ENCODE measurements around the gene DRG2.

Gene DRG2

DNA sequence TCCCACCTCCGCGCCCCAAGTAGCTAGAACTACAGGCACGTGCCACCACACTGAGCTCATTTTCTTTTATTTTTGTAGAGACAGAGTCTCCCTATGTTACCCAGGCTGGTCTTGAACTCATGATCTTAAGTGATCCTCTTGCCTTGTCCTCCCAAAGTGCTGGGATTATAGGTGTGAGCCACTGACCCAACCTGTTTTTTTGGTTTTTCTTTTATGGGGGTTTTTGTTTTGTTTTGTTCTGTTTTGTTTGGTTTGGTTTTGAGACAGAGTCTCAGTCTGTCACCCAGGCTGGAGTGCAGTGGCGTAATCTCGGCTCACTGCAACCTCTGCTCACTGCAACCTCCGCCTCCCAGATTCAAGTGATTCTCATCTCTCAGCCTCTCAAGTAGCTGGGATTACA lies 32.2 kb upstream of the DRG2 start:
- H3K4me1 ChIP-seq (ENCODE audit: control insufficient read depth in 1 of 2, insufficient read depth in 2 of 2, low read length in 2 of 2): no peaks in the 10 kb centered on the region
- H3K4me3 ChIP-seq (ENCODE audit: low read depth in 1 of 2, low read length in 2 of 2): no peak overlapping the region
- H3K9me3 ChIP-seq (ENCODE audit: control insufficient read depth in 1 of 2, low read length in 2 of 2): no peaks in the 10 kb centered on the region
- peaks cover 21 to 37% of the 10 kb centered on the region in 2 donors for H3K36me3 ChIP-seq (ENCODE audit: control insufficient read depth in 1 of 2, insufficient read depth in 2 of 2, low read length in 2 of 2)
- no peak overlapping the region for H3K27ac ChIP-seq (ENCODE audit: low read length)
- H3K27me3 ChIP-seq (ENCODE audit: low read depth, low read length): no peaks in the 10 kb centered on the region

DNA sequence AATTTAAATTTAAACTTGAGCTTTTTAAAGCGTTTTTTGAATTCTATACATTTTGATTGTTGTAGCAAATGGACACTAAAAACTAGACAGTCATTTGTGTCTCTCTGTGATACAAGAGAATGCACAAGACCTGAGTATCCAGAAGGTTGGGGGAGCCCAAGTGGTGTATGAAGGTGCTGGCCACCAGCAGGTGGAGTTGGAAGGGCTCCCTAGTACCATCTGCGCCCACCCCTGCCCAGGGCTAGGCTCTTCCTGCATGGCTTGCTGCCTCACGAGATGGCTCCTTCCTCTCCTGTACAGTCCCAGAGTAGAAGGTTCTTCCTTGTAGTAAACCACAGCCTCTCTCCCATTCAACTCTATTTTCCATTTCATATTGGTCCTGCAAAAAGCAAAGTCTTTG lies 31.5 kb upstream of the DRG2 start:
- no peak overlapping the region for H3K27ac ChIP-seq (ENCODE audit: low read length)
- peaks cover 24 to 37% of the 10 kb centered on the region in 2 donors for H3K36me3 ChIP-seq (ENCODE audit: control insufficient read depth in 1 of 2, insufficient read depth in 2 of 2, low read length in 2 of 2)

DNA sequence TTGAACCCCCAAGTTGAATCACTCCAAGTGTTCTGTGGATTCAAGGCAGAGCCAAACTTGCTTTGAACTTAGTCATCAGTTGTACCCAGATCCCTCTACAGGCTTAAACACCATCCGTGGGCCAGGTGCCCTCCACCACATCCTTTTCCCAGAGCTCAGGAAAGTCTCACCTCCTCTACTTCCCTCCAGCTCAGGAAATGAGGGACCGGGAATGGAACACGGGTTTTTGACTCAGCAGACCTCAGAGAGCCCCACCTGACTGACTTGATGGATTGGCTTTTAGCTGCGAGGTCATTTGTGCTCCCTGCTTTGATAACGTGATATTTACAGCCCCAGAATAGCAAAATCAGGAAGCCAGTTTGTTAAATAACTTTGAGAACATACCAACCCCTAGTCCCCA lies 28.5 kb upstream of the DRG2 start:
- H3K9me3 ChIP-seq (ENCODE audit: control insufficient read depth in 1 of 2, low read length in 2 of 2): no peaks in the 10 kb centered on the region
- H3K27ac ChIP-seq (ENCODE audit: low read length): no peak overlapping the region
- H3K36me3 ChIP-seq (ENCODE audit: control insufficient read depth in 1 of 2, insufficient read depth in 2 of 2, low read length in 2 of 2): peaks cover 37 to 53% of the 10 kb centered on the region in 2 donors
- H3K4me3 ChIP-seq (ENCODE audit: low read depth in 1 of 2, low read length in 2 of 2): no peak overlapping the region
- no peaks in the 10 kb centered on the region for H3K4me1 ChIP-seq (ENCODE audit: control insufficient read depth in 1 of 2, insufficient read depth in 2 of 2, low read length in 2 of 2)
- H3K27me3 ChIP-seq (ENCODE audit: low read depth, low read length): no peaks in the 10 kb centered on the region

More for the DNA sequence above, 31.5 kb upstream of the DRG2 start:
- Histone ChIP-seq H3K4me3 (ENCODE audit: low read depth in 1 of 2, low read length in 2 of 2) (no peak overlapping the region), H3K27me3 (ENCODE audit: low read depth, low read length) (no peaks in the 10 kb centered on the region), H3K9me3 (ENCODE audit: control insufficient read depth in 1 of 2, low read length in 2 of 2) (no peaks in the 10 kb centered on the region), H3K4me1 (ENCODE audit: control insufficient read depth in 1 of 2, insufficient read depth in 2 of 2, low read length in 2 of 2) (no peaks in the 10 kb centered on the region)

DNA sequence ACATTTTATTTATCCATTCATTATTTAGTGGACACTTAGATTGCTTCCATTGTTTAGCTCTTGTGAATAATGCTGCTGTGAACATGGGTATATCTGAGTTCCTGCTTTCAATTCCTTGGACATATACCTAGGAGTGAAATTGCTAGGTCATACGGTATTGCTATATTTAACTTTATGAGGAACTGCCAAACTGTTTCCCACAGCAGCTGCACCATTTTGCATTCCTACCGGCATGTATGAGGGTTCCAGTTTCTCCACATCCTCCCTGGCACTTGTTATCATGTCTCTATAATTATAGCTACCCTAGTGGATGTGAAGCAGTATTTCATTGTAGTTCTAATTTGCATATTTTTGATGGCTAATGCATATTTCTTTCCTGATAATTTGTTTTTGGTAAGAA lies 23.7 kb upstream of the DRG2 start:
- Histone ChIP-seq H3K27ac (ENCODE audit: low read length) (no peak overlapping the region), H3K36me3 (ENCODE audit: control insufficient read depth in 1 of 2, insufficient read depth in 2 of 2, low read length in 2 of 2) (peaks cover 33 to 54% of the 10 kb centered on the region in 2 donors), H3K27me3 (ENCODE audit: low read depth, low read length) (no peaks in the 10 kb centered on the region), H3K4me3 (ENCODE audit: low read depth in 1 of 2, low read length in 2 of 2) (no peak overlapping the region), H3K9me3 (ENCODE audit: control insufficient read depth in 1 of 2, low read length in 2 of 2) (no peaks in the 10 kb centered on the region), H3K4me1 (ENCODE audit: control insufficient read depth in 1 of 2, insufficient read depth in 2 of 2, low read length in 2 of 2) (no peaks in the 10 kb centered on the region)

DNA sequence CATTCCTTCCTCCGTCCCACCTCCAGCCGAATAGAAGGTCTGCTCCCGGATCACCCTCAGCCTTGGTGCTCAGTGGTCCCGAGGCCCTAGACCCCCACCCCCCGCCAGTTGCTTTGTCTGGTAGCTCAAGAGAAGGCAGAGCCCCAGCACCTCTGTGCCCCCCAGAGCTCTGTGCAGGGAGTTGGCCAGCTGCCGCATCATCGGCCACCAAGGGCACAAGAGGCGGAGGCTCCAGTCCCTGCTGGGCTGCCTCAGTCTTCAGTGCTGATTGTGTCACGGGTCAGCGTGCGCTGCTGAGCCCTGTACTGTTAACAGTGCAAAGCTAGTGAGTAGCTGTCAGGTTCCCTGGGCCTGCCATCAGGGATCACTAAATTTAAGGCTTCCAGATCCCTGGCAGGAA lies 22.2 kb upstream of the DRG2 start:
- Histone ChIP-seq H3K4me3 (ENCODE audit: low read depth in 1 of 2, low read length in 2 of 2) (no peak overlapping the region), H3K36me3 (ENCODE audit: control insufficient read depth in 1 of 2, insufficient read depth in 2 of 2, low read length in 2 of 2) (peaks cover 28 to 47% of the 10 kb centered on the region in 2 donors), H3K9me3 (ENCODE audit: control insufficient read depth in 1 of 2, low read length in 2 of 2) (no peaks in the 10 kb centered on the region), H3K4me1 (ENCODE audit: control insufficient read depth in 1 of 2, insufficient read depth in 2 of 2, low read length in 2 of 2) (no peaks in the 10 kb centered on the region), H3K27ac (ENCODE audit: low read length) (no peak overlapping the region), H3K27me3 (ENCODE audit: low read depth, low read length) (no peaks in the 10 kb centered on the region)

DNA sequence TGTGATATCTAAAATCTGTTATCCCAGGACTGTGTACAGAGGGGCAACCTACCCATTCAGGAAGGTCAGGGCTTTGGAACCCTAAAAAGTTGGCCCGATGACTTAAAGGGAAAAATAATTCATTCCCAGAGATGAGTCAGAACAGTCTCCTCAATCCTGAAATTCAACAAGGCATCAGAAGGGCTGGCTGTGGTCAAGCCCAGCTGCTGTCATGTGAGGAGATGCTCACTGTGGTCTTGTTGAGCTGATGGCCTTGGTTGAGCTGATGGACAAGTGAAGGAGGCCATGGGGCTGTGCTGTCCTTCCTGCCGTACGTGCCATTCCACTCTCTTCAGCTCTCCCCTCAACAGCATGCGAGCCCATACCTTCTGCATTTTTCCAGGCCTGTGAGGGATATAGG lies 20.9 kb upstream of the DRG2 start:
- no peak overlapping the region for H3K4me3 ChIP-seq (ENCODE audit: low read depth in 1 of 2, low read length in 2 of 2)
- H3K4me1 ChIP-seq (ENCODE audit: control insufficient read depth in 1 of 2, insufficient read depth in 2 of 2, low read length in 2 of 2): no peaks in the 10 kb centered on the region
- H3K36me3 ChIP-seq (ENCODE audit: control insufficient read depth in 1 of 2, insufficient read depth in 2 of 2, low read length in 2 of 2): peaks cover 18 to 43% of the 10 kb centered on the region in 2 donors
- no peaks in the 10 kb centered on the region for H3K9me3 ChIP-seq (ENCODE audit: control insufficient read depth in 1 of 2, low read length in 2 of 2)
- no peak overlapping the region for H3K27ac ChIP-seq (ENCODE audit: low read length)
- no peaks in the 10 kb centered on the region for H3K27me3 ChIP-seq (ENCODE audit: low read depth, low read length)

DNA sequence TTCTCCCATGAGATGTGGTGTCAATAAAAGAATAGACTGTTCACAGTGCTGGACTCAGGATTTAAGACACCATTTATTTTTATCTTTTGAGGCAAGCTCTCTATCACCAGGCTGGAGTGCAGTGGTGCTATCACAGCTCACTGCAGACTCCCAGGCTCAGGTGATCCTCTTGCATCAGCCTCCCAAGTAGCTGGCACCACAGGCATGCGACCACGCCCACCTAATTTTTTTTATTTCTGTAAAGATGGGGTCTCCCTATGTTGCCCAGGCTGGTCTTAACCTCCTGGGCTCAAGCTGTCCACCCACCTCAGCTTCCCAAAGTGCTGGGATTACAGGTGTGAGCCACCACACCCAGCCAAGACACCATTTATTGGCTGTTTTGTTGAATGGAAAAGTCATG lies 18.6 kb upstream of the DRG2 start:
- Histone ChIP-seq H3K27ac (ENCODE audit: low read length) (no peak overlapping the region), H3K4me1 (ENCODE audit: control insufficient read depth in 1 of 2, insufficient read depth in 2 of 2, low read length in 2 of 2) (no peaks in the 10 kb centered on the region), H3K4me3 (ENCODE audit: low read depth in 1 of 2, low read length in 2 of 2) (no peak overlapping the region), H3K27me3 (ENCODE audit: low read depth, low read length) (no peaks in the 10 kb centered on the region), H3K9me3 (ENCODE audit: control insufficient read depth in 1 of 2, low read length in 2 of 2) (no peaks in the 10 kb centered on the region), H3K36me3 (ENCODE audit: control insufficient read depth in 1 of 2, insufficient read depth in 2 of 2, low read length in 2 of 2) (peaks cover 13 to 29% of the 10 kb centered on the region in 2 donors)

DNA sequence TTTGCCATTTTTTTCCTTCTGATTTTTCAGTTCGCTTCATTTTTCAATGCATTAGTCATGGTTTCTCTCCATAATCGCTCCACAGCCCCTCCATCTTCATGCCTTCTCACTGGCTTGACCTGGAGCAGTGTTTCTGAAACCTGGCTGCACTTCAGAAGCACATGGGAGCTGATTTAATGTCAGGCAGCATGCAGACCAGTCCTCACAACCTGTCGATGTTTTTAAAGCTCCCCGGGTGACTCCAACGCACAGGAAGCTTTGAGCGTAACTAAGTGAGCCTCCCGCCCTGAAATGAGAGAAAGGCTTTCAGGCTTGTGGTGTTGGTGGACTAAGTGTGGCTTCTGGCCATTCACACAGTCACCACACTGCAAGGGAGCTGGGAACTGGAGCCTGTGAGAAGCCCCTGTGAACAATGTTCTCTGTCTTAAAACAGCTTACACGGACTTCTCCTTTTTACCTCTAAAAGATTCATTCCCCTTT lies 16.8 kb upstream of the DRG2 start:
- no peaks in the 10 kb centered on the region for H3K27me3 ChIP-seq (ENCODE audit: low read depth, low read length)
- H3K4me1 ChIP-seq (ENCODE audit: control insufficient read depth in 1 of 2, insufficient read depth in 2 of 2, low read length in 2 of 2): no peaks in the 10 kb centered on the region
- peak overlapping the region in 1 of 2 donors; percentile 23 for H3K4me3 ChIP-seq (ENCODE audit: low read depth in 1 of 2, low read length in 2 of 2)
- H3K9me3 ChIP-seq (ENCODE audit: control insufficient read depth in 1 of 2, low read length in 2 of 2): no peaks in the 10 kb centered on the region
- peaks cover 0 to 14% of the 10 kb centered on the region in 2 donors for H3K36me3 ChIP-seq (ENCODE audit: control insufficient read depth in 1 of 2, insufficient read depth in 2 of 2, low read length in 2 of 2)
- H3K27ac ChIP-seq (ENCODE audit: low read length): no peak overlapping the region

DNA sequence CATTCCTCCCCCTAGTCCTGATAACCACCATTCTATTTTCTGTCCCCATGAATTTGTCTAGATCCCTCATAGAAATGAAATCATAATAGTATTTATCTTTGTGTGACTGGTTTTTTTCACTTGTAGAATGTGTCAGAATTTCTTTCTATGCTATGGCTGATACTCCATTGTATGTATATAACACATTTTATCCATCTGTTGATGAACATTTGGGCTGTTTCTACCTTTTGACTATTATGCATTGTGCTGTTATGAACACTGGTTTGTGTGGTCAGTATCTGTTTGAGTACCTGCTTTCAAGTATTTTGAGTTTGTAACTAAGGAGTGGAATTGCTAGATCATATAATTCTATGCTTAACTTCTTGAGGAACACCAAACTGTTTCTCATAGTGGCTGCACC lies 16.0 kb upstream of the DRG2 start:
- Histone ChIP-seq H3K36me3 (ENCODE audit: control insufficient read depth in 1 of 2, insufficient read depth in 2 of 2, low read length in 2 of 2) (peaks cover 0 to 6% of the 10 kb centered on the region in 2 donors), H3K27ac (ENCODE audit: low read length) (no peak overlapping the region), H3K4me3 (ENCODE audit: low read depth in 1 of 2, low read length in 2 of 2) (no peak overlapping the region)

DNA sequence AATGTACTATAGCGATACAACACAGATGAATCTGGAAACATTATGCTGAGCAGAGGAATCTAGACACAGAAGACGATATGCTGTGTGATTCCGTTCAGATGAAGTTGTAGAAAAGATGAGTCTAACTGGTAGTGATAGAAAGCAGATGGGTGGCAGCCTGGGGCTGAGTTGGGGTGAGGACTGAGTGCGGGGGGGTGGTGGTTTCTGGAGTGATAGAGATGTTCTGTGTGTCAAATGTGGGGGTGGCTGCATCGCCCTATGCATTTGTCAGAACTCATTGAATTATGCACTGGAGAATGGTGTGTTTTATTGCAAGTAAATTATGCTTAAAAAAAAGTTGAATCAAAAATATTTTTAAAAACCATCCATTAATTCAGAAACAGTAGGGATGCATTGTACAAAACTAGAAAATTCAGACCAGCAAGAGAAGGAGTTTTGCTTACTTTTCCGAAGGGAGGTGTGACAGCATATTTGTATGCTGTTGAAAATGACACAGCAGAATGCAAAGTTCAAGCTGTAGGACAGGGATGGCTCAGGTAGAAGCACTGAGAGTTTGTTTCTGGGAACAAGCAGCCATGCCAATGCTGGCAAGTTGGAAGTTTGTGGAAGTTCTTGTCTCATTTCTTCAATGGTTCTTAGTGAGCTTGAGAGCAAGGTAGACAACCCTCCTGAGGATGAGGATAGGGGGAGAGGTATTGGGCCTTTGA lies 13.0 kb upstream of the DRG2 start:
- Histone ChIP-seq H3K36me3 (ENCODE audit: control insufficient read depth in 1 of 2, insufficient read depth in 2 of 2, low read length in 2 of 2) (no peaks in the 10 kb centered on the region), H3K9me3 (ENCODE audit: control insufficient read depth in 1 of 2, low read length in 2 of 2) (no peaks in the 10 kb centered on the region), H3K27ac (ENCODE audit: low read length) (no peak overlapping the region), H3K4me1 (ENCODE audit: control insufficient read depth in 1 of 2, insufficient read depth in 2 of 2, low read length in 2 of 2) (no peaks in the 10 kb centered on the region), H3K27me3 (ENCODE audit: low read depth, low read length) (no peaks in the 10 kb centered on the region), H3K4me3 (ENCODE audit: low read depth in 1 of 2, low read length in 2 of 2) (no peak overlapping the region)

More for the DNA sequence above, 16.0 kb upstream of the DRG2 start:
- Histone ChIP-seq H3K9me3 (ENCODE audit: control insufficient read depth in 1 of 2, low read length in 2 of 2) (no peaks in the 10 kb centered on the region), H3K4me1 (ENCODE audit: control insufficient read depth in 1 of 2, insufficient read depth in 2 of 2, low read length in 2 of 2) (no peaks in the 10 kb centered on the region), H3K27me3 (ENCODE audit: low read depth, low read length) (no peaks in the 10 kb centered on the region)

DNA sequence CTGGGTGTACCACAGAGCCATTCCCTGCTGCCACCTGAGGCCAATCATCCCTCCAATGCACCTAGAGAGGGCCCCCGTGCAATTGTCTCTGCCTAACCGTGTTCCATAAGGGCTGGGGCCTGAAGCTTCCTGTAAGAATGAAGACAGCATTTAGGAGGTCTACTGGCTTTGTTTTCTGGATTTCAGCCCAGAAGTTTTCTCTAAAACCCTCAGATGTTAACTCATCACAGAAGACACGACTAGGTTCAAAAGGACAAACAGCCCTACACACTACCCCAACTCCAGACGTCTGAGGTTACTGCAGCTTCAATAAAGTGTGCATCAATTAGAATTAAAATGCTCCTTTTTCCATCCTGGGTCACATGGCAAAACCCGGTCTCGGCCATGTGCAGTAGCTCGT lies 10.8 kb upstream of the DRG2 start:
- Histone ChIP-seq H3K36me3 (ENCODE audit: control insufficient read depth in 1 of 2, insufficient read depth in 2 of 2, low read length in 2 of 2) (no peaks in the 10 kb centered on the region), H3K4me3 (ENCODE audit: low read depth in 1 of 2, low read length in 2 of 2) (no peak overlapping the region), H3K4me1 (ENCODE audit: control insufficient read depth in 1 of 2, insufficient read depth in 2 of 2, low read length in 2 of 2) (no peaks in the 10 kb centered on the region), H3K9me3 (ENCODE audit: control insufficient read depth in 1 of 2, low read length in 2 of 2) (no peaks in the 10 kb centered on the region), H3K27me3 (ENCODE audit: low read depth, low read length) (no peaks in the 10 kb centered on the region), H3K27ac (ENCODE audit: low read length) (no peak overlapping the region)

DNA sequence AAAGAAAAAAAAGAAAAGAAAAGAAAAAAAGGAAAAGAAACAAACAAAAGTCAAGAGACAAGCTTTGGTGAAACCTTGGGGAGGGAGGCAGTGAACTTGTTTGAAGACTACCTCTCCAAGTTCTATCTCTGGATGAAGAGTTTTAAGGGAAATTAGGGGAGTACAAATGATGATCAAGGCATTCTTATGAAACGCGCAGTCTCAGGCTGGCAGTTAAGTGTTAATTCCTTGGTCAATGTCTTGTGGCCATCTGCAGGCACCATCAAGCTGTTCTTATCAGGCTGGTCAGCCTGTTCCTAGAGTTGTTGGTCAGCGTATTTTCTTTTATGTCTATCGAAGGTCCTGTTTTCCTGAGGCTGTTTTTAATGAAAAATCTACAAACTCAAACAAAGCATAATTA lies 8.2 kb upstream of the DRG2 start:
- H3K27me3 ChIP-seq (ENCODE audit: low read depth, low read length): no peaks in the 10 kb centered on the region
- H3K4me3 ChIP-seq (ENCODE audit: low read depth in 1 of 2, low read length in 2 of 2): no peak overlapping the region
- no peaks in the 10 kb centered on the region for H3K4me1 ChIP-seq (ENCODE audit: control insufficient read depth in 1 of 2, insufficient read depth in 2 of 2, low read length in 2 of 2)
- no peak overlapping the region for H3K27ac ChIP-seq (ENCODE audit: low read length)
- H3K9me3 ChIP-seq (ENCODE audit: control insufficient read depth in 1 of 2, low read length in 2 of 2): no peaks in the 10 kb centered on the region
- H3K36me3 ChIP-seq (ENCODE audit: control insufficient read depth in 1 of 2, insufficient read depth in 2 of 2, low read length in 2 of 2): no peaks in the 10 kb centered on the region
